SH-SY5Y (cell line): ENCODE measurements around the gene MCF2L.

Experiments used
- GATA2 ChIP-seq: IDR thresholded peaks from 2 replicates; pipeline ENCODE4 v1.6.1; 2011; ENCODE audit warnings: mild to moderate bottlenecking, low read depth, low read length
- GATA3 ChIP-seq: IDR thresholded peaks from 2 replicates; pipeline ENCODE4 v1.6.1; 2011; ENCODE audit warnings: low read depth, mild to moderate bottlenecking, low read length, moderate library complexity

GRCh38 chr13:112951674-112952371 lies 17.2 kb upstream of the MCF2L start:
- TF ChIP-seq GATA2 (no peak), GATA3 (no peak)
